RPMI7951 (cell line): ENCODE results near the gene MGST1. TPM values are rescaled to one million over a fixed set of nuclear protein-coding genes. Genes with fewer than 3 reads are reported as not detected.
A peak's percentile ranks its signal among the peaks of the same experiment; 100 is the strongest.

Experiments
- DNase-seq: peaks from one replicate; pipeline ENCODE4 v3.0.0-alpha.2; 2012; ENCODE audit warnings: low read depth
- total RNA-seq: library from RNA; depleted of rRNA; stranded (reverse); fragments of >200 nt; shearing (Covaris generic); gene quantifications from 2 replicates; pipeline ENCODE4 v1.2.3, GENCODE V29; 2014; rRNA removed

Gene MGST1, protein sequence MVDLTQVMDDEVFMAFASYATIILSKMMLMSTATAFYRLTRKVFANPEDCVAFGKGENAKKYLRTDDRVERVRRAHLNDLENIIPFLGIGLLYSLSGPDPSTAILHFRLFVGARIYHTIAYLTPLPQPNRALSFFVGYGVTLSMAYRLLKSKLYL
- total RNA-seq: 62.5 and 75.6 TPM in 2 replicates

DNA sequence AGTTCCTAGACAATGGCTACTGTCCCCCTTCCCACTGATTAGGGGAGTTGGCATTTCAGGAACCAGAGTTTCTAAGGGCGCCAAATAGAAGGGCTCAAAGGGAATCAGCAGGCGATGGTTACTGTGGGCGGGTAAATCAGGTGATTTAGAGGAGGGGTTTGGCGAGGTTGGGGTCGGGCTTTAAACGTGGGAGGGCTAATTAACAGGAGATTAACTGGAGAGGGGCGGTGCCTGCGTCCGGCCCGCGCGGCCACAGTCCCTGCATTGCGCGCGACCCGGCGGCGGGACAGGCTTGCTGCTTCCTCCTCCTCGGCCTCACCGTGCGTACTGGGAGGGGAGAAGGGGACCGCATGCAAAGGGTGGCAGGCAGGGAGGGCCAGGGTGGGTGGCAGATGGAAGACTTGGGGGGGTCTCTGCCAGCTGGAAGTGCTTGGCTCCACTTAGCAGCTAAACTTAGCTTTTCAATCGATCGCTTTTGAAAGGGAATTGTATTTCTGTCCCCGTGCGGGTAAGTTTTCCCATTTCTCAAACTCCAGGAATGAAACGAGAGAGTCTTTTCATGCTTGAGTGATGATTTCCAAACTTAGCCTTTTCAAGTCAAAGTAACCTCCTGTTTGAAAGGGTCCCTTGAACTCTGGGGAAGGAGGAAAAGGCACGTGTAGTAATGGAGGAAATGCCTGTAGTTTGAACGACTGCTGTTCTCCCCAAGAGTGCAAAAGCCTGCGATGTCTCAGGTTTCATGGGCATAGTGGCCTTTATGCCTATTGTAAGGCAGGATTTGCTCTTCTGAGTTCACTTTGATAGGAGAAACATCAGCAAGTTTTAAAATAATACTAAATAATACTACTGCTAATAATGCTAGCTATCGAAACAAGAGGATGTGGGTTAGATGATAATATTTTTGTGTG lies at the start of gene MGST1:
Gene MGST1 (plus strand): TSS at position 255 of the 908 bp plus-strand sequence. CDS start 6,608 bp downstream, outside the sequence.
- DNase-seq: peak; percentile 60

DNA sequence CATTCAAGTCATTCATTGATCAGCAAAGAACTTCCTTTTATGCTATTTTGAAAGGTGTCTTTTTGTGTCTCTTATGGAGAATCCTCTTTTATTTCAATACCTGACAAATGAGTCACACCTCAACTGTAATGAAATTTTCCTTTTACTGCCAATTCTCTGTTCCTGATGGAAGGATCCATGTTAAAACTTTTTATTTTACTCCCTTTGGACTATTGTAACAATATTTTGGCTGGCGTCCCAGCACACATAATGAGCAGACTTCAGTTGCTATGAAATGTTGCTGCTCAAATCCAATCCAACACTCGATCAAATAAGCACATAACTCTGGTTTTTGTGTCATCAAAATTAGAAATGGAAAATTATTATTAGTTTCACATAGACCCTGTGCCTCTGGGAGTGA lies 48.0 kb upstream of the MGST1 start:
- no peak for DNase-seq

DNA sequence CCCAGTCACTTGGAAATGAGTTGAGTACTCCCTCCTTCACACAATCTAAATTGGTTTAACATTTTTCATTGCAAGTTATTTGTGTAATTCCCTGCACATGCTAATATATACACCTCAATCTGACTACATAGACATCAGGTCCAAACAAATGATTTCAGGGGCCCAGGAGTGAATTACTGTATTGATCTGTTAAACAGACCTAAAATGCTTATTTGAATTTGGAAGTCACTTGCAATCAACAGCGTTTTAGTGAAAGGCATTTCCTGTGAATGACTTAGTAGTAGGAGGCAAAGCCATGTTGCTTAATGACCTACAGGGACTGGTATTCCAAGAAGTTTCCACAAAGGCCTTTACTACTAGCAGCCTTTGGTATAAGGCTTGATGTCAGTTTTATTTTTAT lies 47.3 kb upstream of the MGST1 start:
- no peak for DNase-seq

DNA sequence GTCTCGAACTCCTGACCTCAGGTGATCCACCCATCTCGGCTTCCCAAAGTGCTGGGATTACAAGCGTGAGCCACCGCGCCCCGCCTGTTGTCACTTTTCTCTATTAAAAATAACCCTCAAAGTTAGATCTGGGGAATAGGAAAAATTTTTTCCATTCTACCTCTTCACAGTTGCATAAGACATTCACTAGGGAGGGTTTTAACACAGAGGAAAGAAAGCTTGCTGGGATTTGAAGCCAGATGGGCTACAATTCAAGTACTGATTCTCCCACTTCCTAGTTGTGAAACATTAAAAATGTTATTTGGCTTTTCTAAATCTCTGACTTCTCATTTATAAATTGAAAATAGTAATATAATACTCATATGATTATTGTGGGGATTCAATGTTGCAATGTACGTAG lies 46.7 kb upstream of the MGST1 start:
- no peak for DNase-seq

DNA sequence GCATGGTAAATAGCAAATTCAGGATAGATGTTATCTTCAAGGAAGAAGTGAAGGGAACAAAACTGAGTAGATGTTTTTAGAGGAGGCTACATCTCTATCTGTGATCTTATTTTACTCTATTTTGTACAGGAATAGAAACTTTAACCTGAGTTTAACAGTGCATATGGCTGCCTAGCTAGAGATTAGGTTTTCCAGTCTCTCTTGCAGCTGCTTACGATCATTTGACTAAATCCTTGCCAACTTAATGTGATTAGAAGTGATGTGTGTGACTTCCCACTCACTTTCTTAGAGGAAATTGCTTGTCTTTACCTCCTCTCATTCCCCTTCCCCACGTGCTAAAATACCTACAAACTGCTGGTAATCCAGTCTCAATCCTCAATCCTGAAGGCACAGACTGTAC lies 43.5 kb upstream of the MGST1 start:
- DNase-seq: no peak

DNA sequence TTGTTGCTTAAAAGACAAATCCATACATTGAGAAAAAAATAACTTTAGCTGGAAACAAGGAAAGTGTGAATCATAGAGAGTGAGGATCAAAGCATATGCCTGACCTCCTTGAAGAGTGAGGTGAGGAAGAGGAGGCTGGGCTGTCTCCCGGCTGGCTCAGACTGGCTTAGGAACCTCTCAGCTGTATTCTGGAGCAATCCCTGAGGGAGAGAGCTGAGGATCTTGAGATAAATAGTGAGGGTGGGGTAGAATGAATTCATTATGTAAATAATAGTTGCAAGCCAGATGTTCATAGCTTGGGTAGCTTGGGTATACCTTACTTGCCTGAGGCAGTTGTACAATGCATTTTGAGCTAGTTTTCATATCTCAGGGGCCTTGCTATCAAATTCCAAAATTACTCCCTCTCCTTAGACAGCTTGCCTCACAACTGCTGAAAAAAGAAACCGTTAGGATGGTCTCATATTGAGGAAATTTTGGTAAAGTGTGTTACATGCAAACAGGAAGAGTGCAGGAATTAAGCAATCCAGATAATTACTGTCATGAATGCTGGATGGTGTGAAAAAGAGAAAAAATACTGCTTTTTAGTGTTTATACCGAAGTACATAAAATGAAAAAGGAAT lies 39.5 kb upstream of the MGST1 start:
- no peak for DNase-seq

DNA sequence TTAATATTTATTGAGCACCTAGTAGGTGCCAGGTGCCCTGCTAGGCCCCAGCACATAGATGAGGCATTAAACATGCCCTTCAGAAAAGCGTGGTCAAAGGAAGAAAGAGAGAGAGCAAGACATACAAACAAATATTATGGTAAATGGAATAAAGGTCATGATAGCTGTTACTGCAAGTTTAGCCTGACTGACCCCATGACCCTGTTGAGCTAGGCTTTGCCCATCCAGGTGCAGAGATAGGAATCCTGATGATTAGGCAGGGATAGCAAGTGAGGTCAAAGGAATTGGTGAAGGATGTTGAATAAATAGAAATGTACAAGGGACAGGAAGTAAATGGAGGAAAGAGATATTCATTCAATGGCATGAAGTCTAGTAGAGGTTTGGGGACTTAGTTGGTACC lies 36.5 kb upstream of the MGST1 start:
- no peak for DNase-seq

DNA sequence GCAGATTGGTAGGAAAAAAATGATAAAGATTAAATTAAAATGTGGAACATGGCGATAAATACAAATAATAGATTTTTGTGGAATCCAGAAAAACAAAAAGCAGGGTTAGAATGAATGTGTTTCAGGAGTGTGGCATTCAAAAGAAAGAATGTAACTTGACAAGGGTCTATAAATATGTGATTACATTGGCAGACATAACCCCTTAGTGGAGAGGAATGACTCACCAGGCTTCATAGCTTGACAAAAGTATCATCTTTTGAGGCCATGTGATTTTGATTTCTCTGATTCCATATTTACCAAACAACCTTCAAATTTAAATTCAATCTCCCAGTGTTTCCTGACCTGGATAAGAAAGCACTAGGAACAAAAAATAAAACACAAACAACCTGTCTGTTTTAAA lies 24.4 kb upstream of the MGST1 start:
- DNase-seq: no peak

DNA sequence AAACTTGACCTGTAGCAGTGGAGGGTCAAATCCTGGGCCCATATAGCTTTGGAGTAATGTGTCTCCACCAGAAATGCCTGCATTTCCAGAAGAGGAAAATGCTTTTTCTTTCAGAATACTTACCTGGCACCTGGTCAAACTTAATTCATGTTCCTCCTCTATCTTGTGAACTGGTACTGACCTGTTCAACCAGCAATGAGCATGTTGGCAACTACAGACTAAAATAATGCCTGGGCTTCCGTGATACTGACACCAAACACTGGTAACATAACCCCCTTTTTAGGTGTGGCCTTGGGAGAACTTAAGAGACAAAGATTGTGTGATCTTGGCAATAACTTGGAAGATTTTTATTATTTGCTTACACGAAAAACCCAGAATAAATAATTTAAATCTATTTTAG lies 23.8 kb upstream of the MGST1 start:
- no peak for DNase-seq

DNA sequence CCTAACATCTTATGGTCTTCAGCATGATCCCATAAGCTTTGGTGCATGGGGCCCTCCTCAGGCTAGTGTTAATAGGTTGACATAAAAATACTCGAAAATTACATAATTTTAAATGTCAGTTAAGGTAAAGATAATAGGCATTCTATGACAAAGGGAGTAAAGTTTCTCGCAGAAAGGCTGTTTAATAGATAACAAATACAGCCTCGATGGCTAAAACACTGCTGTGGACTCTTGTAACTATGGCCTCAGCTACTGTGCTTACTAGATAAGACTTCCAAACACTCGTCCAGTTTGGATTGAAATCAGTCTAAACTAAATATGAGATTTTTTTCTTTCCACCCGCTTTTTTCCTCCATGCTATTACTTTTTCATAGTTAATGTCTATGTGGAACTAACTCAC lies 23.2 kb upstream of the MGST1 start:
- no peak for DNase-seq

DNA sequence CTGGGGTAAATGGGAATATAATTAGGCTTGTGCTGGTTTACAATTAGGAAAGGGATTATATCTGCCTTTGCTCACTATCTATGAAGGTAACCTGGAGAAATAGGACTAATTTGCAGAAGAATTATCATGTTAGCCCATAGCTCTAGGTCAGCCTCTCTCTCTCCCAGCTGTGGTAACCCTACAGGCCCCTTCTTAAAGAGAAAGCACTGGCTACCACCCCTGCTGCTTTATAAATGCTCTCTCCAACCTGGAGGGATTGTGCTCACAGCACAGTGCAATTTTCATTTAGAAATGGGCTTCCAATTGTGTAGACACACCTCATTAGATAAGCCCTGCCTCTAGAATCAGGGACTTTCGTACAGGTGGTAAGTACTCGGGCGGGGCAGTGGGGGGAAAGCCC lies 22.7 kb upstream of the MGST1 start:
- DNase-seq: no peak

DNA sequence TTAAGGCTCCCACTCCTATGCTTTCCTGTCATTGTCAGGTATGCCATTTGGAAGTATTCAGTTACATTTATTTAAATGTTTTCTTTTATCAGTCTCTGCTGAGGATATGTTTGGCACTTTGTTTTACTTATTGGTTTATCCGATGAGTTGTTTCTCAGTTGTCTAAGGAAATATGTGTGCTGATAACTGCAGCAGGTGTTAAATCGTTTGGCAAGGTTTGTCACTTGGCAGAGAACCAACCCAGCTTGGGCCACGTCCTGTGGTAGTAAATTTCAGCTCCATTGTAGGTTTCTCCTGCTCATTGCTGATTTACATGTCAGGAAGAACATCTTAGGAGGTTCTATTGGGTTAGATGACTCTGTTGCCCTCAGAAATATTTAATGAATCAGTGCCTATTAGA lies 22.0 kb upstream of the MGST1 start:
- no peak for DNase-seq

DNA sequence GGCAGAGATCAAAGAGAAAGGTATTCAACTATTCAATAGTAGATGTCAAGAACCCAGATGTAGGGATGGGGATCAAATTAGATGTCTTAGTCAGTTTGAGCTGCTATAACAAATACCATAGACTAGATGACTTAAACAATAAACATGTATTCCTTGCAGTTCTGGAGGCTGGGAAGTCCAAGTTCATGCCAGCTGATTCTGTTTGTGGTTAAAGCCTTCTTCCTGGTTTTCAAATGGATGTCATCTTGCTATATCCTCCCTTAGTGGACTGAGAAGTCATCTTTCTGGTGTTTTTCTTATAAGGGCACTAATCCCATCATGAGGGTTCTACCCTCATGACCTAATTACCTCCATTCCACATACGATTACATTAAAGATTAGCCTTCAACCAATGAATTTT lies 19.5 kb upstream of the MGST1 start:
- DNase-seq: no peak

DNA sequence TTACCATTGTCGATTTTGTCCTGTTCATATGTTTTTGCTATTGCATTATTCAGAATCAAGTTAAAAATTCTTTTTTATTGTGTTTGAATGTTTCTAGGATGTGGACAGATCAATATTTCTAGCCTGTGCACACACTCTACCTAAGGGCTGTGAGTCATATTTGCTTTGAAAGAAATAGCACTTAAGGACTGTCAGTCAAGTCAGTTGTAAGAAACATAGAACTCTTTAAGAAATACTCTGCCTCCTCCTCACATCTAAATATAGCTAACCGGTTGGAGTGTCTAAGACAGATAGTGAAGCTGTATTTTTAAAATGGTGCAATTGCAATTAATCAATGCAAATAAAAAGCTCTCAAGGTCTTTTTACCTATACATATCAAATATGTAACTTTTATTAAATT lies 17.9 kb upstream of the MGST1 start:
- no peak for DNase-seq

DNA sequence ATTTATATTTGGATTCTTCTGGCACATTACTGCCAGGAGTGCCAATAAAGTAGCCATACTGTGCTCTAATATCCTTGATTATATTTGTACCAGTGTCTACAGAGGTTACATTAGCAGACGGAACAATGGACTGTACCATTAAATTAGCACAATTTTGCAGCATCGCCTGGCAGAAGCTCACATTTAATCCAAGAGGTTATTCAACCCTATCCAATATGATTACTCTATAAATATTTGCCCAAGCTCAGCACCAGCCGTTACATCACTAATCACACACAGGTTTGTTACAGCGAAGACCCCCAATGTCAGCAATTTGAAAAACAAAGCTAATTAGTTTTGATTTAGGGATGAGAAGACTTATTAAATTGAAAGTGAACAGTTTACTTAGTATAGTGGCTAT lies 16.9 kb upstream of the MGST1 start:
- DNase-seq: no peak

DNA sequence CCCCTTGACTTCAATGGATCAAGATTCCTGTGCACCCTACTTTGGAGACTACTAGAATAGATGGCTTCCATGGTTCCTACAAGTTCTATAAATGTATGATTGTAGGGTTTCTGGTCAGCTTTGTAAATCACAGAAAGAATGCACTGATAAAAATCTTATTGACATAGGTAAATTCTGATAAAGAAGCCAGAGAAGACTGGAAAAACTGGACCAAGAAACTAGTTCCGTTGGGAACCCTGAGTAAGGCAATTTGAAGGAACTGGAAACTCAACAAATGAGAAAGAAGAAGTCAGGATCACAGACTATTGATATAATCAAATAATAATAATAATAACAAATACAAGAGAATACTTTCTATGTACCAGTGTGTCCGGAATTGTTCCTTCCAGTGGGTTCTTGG lies 15.4 kb upstream of the MGST1 start:
- no peak for DNase-seq

DNA sequence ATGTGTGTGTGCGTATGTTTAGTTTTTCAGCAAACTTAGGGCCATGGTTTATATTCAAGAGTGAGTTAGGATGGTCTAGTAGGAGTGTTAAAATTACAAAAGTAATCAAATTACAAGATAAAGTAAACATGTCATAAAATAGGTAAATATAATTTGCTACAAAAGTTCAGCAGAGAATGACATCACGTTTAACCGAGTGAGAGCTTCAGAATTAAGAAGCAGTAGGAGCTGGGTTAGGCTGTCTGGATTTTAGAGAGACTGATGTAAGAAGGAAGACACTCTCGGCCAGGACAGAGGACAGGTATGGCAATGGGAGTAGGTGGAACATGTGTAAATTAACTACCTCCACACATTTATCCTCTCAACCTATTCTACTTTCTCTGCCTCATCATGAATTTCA lies 11.6 kb upstream of the MGST1 start:
- no peak for DNase-seq

DNA sequence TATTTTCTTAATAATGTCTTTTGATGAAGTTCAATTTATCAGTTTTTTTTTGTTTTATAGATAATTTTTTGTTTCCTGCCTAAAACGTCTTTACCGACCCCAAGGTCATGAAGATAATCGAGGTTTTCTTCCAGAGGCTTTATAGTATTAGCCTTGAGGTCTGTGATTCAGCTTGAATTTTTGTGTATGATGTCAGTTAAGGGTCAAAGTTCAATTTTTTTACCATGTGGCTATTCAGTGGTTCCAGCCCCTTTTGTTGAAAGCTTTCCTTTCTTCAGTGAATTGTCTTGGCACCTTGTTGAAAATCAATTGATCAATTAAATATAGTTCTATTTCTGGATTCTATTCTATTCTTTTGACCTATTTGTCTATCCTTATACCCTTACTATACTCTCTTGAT lies 3.2 kb upstream of the MGST1 start:
- peak; percentile 2 for DNase-seq

DNA sequence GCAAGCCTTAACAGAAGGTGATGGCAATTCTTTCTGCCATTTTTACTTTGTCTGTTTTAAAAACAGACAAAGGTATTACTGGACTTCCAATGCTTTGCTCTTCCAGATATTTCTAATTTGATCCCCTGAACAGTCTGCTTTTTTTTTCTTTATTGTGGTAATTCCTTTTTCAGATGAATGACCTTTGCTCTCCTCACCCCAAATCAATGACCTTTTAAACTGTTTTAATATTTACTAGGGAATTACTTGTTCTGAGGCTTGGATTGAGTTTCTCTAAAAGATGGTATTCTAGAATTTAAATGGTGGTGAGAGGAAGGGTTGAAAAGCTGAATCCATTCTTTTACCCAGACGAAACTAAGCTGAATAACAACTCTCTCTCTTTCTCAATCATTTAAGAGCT lies 2.3 kb upstream of the MGST1 start:
- DNase-seq: no peak

DNA sequence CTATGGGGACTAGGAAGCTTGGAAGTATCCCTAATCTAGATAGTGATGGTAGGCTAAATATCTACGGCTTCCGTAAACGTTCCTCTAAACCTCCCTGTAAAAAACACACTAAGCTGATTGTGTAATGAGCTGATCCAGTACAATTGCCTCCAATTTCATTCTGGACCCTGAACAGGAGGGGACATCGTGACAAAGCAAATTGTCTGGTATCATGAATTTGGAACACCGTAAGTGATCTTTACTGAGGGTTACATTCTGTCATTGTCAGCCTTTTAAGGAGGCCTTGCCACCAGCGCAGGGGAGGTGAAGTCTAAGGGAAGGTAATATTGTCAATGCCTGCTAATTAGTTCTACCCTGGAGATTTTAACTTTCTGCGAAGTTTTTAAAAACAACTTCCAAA lies 487 bp upstream of the MGST1 start:
- no peak for DNase-seq

DNA sequence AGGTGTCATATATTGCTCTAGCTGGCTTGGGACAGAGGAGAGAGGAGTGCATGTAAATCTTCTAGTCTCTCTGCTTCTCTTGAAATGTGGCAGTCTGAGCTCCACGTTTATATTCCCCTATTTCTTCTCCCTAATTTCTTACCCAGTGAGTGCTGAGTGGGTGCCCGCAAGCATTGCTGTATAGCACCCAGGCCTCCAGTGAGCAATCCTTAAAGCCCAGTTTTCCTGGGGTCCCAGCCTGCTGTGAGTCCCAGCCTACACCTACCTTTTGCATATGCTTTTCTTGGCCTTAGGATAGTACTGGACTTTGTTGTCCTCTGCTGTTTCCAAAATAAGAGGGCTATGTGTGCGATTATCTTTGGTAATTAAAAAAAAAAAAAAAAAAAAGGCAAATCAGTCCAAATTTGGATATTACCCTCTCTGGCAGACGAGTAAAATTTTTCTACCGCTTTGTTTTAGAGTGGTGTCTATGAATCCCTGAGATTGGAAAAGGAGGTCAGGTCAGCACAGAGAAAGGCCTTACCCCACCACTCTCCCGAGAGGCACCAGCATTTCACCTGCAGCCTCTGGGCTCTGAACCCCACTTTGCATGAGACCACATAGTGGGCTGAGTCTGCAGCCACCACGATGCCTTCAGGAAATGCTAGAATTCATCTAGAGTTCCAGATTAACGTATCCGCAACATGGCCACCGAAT lies 1.1 kb downstream of the MGST1 start:
- no peak for DNase-seq

DNA sequence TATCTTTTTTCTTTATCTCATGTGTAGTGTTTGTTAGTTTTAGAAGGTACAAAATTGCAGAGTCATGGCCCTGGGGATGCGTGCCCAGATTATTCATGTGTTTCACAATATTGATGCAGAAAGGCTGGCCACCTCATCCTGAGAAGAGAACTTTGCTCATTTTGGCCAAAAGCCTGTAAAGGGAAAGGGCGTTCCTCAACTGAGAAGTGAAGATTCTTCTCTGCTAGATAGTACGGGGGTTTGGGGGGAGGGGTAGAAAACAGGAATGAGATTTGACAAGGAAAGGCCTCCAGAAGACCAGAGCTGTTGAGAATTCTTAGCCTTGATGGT lies 1.7 kb downstream of the MGST1 start:
- peak; percentile 81 for DNase-seq

DNA sequence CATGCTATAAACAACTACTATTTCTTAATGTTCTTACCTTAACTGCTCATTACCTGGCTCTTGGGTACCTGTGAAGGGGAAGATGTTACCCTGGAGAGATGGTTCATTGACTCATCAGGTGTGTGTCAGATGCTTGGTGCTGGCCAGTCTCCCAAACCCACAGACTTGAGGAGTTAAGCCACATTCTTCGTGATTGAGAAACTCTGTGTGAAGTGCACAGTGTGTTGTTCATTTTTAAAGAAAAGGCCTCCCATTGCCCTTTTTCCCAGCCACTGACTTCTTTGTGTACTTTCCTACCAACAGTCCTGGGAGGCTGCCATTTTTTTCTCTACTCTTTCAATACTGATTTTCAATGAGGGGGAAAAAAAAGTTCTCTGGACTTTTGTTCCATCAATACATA lies 3.2 kb downstream of the MGST1 start:
- DNase-seq: peak; percentile 75
